Osteoblast (primary cell): Measurements from ENCODE around the gene RHOG. TPM values are rescaled to one million over a fixed set of nuclear protein-coding genes. Genes with fewer than 3 reads are reported as not detected.

ENCODE experiments used
- DNase-seq: peaks from one replicate; pipeline ENCODE4 v3.0.0; 2011; ENCODE audit warnings: low spot score, mixed read lengths; ENCODE audit not compliant: insufficient read length; ENCODE audit errors: missing footprints
- H2AFZ ChIP-seq: 2 replicates; pipeline ENCODE4 v1.6.0; 2011; ENCODE audit warnings: mild to moderate bottlenecking, low read length
- H3K27ac ChIP-seq: 2 replicates; pipeline ENCODE4 v1.5.1; 2011; ENCODE audit warnings: mild to moderate bottlenecking, low read depth, low read length, moderate library complexity
- H3K27me3 ChIP-seq: 2 replicates; pipeline ENCODE4 v1.6.0; 2012; ENCODE audit warnings: mild to moderate bottlenecking, control low read depth, inconsistent platforms, low read length, moderate library complexity; ENCODE audit not compliant: insufficient read depth
- H3K36me3 ChIP-seq: 2 replicates; pipeline ENCODE4 v1.5.1; 2011; ENCODE audit warnings: mild to moderate bottlenecking, low read length, control low read depth, moderate library complexity; ENCODE audit not compliant: insufficient read depth
- H3K4me1 ChIP-seq: 2 replicates; pipeline ENCODE4 v1.5.1; 2011; ENCODE audit warnings: mild to moderate bottlenecking, low read length, control low read depth, moderate library complexity; ENCODE audit not compliant: insufficient read depth
- H3K4me2 ChIP-seq: 2 replicates; pipeline ENCODE4 v1.6.0; 2011; ENCODE audit warnings: mild to moderate bottlenecking, low read length; ENCODE audit not compliant: insufficient read depth
- H3K4me3 ChIP-seq: fragments of 200-600 bp; sonication (generic); 3 replicates; pipeline ENCODE4 v1.5.1; 2012; ENCODE audit warnings: mild to moderate bottlenecking, low read length, inconsistent platforms; ENCODE audit not compliant: insufficient read depth
- H3K79me2 ChIP-seq: 2 replicates; pipeline ENCODE4 v1.6.0; 2012; ENCODE audit warnings: mild to moderate bottlenecking, low read length, control low read depth, inconsistent platforms; ENCODE audit not compliant: insufficient read depth
- H3K9me3 ChIP-seq: 2 replicates; pipeline ENCODE4 v1.5.1; 2011; ENCODE audit warnings: low read depth, low read length, control low read depth
- H4K20me1 ChIP-seq: 2 replicates; pipeline ENCODE4 v1.6.0; 2012; ENCODE audit warnings: mild to moderate bottlenecking, low read length, control low read depth; ENCODE audit not compliant: insufficient read depth
- total RNA-seq: library from RNA; depleted of rRNA; stranded (reverse); fragments of >200 nt; gene quantifications from 2 replicates; pipeline ENCODE4 v1.2.3, GENCODE V29; 2012
- TF ChIP-seq, protein P1 (sequence below): IDR thresholded peaks from 2 replicates; pipeline ENCODE4 v1.5.1; 2011; ENCODE audit warnings: mild to moderate bottlenecking, low read depth, low read length, moderate library complexity; ENCODE audit errors: extremely low read depth

Gene RHOG
- total RNA-seq, 1 donor = 17.0 TPM

DNA sequence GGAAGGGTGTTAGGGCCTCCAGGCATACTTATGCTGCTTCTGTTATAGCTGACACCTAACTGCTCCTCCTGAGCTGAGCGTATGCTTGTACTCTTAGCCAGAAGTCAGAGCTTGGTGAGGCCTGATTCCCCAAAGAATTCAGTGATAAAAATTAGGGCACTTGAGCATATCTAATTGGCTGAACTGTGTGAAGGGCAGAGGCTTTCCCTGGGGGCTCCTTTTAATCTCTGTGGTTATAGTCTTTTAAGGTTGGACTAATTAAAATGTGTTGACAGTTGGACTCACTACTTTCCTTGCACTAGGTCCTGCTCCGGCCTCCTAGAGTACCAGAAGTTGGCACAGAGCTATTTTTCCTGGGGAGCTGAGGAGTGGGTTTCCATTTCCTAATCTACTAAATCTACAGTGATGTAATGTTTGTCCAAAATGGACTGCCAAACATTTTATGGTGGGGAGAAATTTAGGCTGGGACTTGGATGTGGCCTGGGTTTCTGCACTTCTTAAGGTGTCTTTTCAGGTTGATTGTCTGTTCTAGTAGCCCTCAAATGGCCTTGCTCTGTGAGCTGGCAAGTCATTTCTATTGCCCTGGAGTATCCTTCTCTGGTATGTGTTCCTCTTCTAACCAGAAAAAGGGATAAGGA is 33.1 kb upstream of the RHOG start:
- no peak overlapping the region for H3K4me3 ChIP-seq
- H3K27ac ChIP-seq = no peak overlapping the region
- H3K36me3 ChIP-seq = no peaks in the 10 kb centered on the region
- peaks cover 56% of the 10 kb centered on the region for H3K79me2 ChIP-seq
- no peaks in the 10 kb centered on the region for H3K27me3 ChIP-seq
- peaks cover 21% of the 10 kb centered on the region for H4K20me1 ChIP-seq
- H3K4me1 ChIP-seq = no peaks in the 10 kb centered on the region
- H3K4me2 ChIP-seq = no peak overlapping the region
- TF ChIP-seq, protein P1, sequence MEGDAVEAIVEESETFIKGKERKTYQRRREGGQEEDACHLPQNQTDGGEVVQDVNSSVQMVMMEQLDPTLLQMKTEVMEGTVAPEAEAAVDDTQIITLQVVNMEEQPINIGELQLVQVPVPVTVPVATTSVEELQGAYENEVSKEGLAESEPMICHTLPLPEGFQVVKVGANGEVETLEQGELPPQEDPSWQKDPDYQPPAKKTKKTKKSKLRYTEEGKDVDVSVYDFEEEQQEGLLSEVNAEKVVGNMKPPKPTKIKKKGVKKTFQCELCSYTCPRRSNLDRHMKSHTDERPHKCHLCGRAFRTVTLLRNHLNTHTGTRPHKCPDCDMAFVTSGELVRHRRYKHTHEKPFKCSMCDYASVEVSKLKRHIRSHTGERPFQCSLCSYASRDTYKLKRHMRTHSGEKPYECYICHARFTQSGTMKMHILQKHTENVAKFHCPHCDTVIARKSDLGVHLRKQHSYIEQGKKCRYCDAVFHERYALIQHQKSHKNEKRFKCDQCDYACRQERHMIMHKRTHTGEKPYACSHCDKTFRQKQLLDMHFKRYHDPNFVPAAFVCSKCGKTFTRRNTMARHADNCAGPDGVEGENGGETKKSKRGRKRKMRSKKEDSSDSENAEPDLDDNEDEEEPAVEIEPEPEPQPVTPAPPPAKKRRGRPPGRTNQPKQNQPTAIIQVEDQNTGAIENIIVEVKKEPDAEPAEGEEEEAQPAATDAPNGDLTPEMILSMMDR = no peak
- DNase-seq = no peak
- H3K9me3 ChIP-seq = no peaks in the 10 kb centered on the region
- H2AFZ ChIP-seq = no peak overlapping the region

DNA sequence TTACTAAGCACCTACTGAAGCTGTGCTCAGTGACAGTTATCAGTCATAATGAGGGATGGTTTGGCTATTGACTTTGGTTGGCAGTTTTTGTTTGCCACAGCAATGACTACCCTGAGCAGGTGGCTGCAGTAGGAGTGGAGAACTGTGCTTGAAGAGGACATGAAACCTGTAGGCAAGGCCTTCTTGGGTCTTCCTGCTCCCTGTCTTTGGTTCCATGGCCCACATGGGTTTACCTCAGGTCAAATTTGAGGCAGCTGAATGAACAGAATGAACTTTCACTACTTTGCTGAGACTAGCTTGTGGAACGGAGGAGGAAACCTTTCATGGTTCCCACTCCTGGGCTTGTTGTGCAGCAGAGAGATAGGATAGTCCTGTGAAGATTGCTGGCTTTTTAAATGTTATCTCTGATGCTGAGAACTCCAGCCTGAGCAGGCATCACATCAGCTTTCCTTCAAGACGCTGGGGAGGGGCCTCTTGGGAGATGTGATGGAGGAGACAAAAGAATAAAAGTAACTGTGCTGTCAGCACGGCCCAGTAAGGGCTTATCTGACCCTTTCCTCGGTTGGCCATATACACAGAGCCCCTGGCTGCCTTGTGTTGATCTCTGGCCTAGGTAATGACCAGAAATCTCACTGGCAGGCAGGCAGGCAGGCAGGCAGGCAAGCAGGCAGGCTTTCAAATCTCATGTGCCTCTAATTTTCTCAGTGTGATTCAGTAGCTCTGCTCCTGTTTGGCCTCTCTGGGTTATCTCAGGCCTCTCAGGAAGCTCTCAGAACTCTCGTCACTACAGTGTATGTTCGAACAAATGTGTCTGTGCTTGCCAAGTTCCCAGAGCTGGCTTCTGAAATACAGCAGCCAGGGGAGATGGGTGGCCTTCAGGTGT is 26.7 kb upstream of the RHOG start:
- peaks cover 21% of the 10 kb centered on the region for H3K4me1 ChIP-seq
- H3K27ac ChIP-seq = no peak overlapping the region
- no peaks in the 10 kb centered on the region for H3K36me3 ChIP-seq
- no peaks in the 10 kb centered on the region for H3K9me3 ChIP-seq
- H4K20me1 ChIP-seq = peaks cover 9% of the 10 kb centered on the region
- no peak for DNase-seq
- TF ChIP-seq, protein P1 = no peak
- H3K79me2 ChIP-seq = peaks cover 69% of the 10 kb centered on the region
- no peaks in the 10 kb centered on the region for H3K27me3 ChIP-seq
- no peak overlapping the region for H3K4me2 ChIP-seq
- H2AFZ ChIP-seq = no peak overlapping the region
- no peak overlapping the region for H3K4me3 ChIP-seq

DNA sequence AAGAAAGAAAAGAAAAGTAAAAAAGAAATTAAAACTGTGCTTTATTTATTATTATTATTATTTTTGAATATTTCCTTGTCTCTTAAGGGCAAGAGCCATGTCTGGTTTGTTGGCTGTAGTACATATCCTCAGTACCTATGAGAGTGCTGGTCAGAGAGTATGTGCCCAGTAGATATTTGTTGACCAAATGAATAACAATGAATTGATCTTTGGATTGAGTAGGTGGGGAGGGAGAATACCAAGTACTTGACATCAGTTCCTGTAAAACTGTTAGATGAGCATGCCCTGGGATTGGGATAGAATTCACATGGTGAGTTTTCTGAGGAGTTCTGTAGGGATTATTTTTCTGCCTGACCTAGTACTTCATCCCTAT is 26.1 kb upstream of the RHOG start:
- Histone ChIP-seq H3K27ac (no peak overlapping the region), H3K4me2 (no peak overlapping the region), H3K4me1 (peaks cover 21% of the 10 kb centered on the region), H2AFZ (no peak overlapping the region), H3K4me3 (no peak overlapping the region), H3K27me3 (no peaks in the 10 kb centered on the region), H3K79me2 (peaks cover 74% of the 10 kb centered on the region), H3K9me3 (no peaks in the 10 kb centered on the region), H3K36me3 (no peaks in the 10 kb centered on the region), H4K20me1 (peaks cover 9% of the 10 kb centered on the region)
- no peak for DNase-seq
- TF ChIP-seq, protein P1 = no peak

DNA sequence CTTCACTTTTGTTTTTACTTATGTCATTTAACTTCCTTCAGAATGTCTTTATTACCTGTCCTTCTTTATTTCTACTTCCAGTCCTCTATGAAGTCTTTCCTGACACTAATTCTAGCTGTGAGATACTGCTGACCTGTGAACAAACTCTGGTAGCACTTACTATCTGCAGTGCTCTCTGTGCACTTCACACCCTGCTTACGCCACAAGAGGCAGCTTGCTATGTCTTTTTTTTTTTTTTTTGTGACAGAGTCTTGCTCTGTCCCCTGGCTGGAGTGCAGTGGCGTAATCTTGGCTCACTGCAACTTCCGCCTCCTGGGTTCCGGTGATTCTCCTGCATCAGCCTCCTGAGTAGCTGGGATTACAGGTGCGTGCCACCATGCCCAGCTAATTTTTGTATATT is 25.4 kb upstream of the RHOG start:
- Histone ChIP-seq H4K20me1 (peaks cover 9% of the 10 kb centered on the region), H3K27me3 (no peaks in the 10 kb centered on the region), H3K27ac (peak overlapping the region; percentile 3), H3K4me1 (peaks cover 21% of the 10 kb centered on the region), H3K79me2 (peaks cover 79% of the 10 kb centered on the region), H2AFZ (no peak overlapping the region), H3K9me3 (no peaks in the 10 kb centered on the region), H3K4me3 (no peak overlapping the region), H3K36me3 (no peaks in the 10 kb centered on the region), H3K4me2 (peak overlapping the region; percentile 26)
- DNase-seq = no peak
- TF ChIP-seq, protein P1 = no peak
